ENCODE measurements around the gene DCP1A.

The DCP1A gene

DNA sequence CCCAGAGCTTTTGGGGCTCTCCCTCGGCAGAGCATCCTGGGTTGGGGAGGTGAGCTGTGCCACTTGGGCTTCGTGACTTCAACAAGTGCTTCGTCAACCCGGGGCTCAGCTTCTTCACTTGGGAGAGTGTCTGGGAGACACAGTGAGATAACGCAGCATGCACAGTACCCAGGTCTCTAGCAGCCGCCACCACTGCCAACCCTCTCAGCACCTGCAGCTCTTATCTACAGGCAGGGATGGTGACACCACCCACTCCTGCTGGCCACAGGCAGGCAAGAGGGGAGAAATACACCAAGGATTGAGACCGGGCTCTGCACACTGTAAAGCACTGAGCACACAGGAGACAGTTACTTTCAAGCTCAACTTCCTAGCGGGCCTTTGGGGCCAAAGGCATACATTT is 103.1 kb downstream of the DCP1A start:
- DNase-seq (ENCODE audit: low read depth) = no peak

DNA sequence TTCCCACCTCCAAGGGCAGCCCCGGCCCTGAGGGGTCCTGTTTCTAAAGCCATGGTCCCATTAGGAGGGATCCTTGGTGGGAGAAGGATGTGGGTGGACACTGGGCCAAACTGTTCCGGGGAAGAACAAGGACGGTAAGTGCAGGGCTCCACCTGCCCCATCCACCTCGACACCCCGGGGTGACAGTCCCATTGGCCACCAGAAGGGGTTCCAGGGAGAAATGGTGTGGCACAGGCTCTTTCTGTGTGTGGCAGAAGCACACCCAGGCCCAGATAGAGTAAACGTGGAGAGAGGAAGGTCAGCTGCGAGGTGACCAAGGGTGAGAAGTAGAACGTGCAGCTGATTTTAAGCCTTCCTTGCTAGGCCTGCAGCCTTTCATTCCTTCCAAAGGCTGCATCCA is 103.6 kb downstream of the DCP1A start:
- no peak for DNase-seq (ENCODE audit: low read depth)

DNA sequence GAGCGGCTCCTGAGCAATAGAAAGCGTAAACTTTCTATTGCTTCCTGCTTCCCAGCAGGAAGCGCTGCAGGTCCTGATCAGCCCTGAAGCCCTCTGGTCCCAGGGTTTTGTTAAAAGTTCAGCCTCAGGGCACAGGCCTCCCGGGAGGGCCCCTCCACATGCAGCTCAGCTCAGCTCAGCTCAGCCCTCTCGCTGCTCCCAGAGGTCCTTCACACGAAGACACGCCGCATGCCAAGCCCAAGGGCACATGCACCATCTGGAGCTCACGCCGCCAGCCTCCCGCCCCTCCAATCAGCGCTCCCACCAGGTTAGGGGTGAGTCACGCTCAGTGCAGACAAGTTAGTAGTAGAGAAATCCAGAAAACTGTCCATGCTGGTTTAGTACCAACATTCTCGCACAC is 104.2 kb downstream of the DCP1A start:
- DNase-seq (ENCODE audit: low read depth) = peak; percentile 20

DNA sequence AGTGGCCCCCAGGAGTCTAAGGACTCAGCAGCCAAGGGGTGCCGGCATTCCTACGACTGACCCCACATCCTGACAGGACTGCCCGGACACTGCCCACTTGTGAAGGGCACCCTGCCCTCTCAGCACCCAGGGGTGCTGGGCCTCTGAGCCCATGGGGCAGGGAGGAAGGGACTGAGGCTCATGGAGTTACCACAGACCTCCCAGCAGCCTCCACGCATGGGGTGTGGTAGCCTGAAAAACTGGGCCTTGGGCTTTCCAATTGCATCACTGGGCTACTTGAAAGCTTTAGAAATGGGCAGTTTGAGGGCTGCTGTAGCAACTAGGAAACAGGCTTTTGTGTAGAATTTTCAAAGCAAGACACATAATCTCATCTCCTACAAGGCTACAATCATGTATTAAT is 104.7 kb downstream of the DCP1A start:
- peak; percentile 21 for DNase-seq (ENCODE audit: low read depth)

DNA sequence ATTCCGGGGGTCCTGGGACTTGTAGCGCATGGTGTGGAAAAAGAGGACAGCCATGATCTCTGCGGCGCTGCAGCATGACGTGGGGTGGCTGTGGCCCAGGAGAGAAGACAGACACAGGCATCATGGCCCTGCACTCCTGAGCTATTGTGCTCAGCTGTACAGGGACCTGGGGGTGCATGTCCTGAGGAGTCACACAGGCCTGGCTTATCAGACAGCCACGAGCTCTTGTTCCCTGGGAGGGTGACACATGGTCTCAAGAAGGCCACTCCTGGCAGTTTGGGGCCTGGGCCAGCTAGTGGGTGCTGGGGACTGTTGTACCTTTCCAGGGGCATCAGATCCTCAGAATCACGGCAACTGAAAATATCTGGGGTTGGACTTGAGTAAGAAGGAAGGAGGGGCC is 105.2 kb downstream of the DCP1A start:
- no peak for DNase-seq (ENCODE audit: low read depth)

DNA sequence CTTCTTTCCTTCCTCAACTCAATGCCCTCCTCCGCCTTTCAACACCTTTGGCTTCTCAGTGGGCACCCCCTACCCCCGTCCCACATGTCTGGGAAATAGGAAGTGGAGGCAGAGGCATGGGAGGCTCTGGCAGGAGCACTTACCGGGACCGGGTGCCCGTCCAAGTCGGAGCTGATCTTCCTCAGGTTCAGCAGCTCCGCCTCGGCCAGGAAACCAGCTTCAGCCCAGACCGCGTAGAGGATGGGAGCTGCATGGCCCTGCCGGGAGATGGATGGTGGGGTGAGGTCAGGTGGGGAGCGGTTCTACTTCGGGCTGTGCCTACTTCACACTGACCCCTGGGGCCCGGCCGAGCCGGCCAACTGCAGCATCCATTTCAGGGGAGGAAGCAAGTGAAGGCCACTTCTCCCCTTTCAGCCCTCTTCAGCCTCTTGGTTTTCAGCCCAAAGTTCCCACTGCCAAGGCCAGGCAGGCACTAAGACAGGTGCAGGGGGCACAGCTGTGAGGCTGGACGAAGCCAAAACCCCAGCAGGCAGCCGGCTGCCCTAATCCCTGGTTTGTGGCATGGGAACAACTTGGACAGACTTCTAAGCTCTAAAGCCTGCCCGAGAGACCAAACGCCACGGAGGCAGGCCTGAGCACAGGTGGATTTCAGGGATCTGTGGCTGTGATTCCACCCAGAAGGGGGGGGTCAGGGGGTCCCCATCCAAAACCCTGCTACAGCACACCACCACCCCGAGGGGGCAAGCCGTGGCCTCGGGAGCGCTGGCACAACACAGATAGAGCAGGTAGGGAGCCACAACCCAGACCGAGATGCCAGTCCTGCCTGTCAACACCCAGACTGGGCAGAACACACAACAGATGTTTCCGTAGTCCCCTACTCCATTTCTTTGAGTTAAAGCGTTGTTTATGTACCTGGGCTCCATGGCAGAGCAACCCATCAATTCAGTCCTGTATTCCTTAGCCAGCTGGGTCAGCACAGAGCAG is 106.1 kb downstream of the DCP1A start:
- no peak for DNase-seq (ENCODE audit: low read depth)

DNA sequence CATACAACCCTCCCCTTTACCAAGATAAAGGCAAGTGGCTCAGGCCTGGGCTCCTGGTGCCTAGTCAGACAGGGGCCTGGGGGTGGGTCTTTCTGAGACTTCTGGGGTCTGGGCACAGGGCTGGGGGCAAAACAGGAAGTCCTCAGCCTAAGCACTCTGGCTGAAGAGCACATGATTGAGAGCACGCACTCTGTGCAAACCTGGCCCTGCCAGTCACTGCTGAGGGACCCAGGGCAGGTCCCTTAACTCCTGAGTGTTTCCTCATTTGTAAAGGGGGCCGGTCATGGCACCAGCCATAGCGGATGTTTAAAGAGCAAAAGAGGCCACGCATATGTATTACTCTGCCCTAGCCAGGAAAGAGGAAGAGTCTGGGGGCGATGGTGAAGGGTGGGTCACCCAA is 107.5 kb downstream of the DCP1A start:
- DNase-seq (ENCODE audit: low read depth) = no peak

DNA sequence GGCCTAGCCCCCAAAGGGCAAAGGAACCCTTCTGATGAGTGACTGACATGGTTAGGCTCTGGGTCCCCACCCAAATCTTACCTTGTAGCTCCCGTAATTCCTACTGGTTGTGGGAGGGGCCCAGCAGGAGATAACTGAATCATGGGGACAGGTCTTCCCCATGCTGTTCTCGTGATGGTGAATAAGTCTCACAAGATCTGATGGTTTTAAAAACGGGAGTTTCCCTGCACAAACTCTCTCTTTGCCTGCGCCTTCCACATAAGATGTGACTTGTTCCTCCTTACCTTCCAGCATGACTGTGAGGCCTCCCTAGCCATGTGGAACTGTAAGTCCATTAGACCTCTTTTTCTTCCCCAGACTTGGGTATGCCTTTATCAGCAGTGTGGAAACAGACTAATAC is 108.5 kb downstream of the DCP1A start:
- DNase-seq (ENCODE audit: low read depth) = no peak

DNA sequence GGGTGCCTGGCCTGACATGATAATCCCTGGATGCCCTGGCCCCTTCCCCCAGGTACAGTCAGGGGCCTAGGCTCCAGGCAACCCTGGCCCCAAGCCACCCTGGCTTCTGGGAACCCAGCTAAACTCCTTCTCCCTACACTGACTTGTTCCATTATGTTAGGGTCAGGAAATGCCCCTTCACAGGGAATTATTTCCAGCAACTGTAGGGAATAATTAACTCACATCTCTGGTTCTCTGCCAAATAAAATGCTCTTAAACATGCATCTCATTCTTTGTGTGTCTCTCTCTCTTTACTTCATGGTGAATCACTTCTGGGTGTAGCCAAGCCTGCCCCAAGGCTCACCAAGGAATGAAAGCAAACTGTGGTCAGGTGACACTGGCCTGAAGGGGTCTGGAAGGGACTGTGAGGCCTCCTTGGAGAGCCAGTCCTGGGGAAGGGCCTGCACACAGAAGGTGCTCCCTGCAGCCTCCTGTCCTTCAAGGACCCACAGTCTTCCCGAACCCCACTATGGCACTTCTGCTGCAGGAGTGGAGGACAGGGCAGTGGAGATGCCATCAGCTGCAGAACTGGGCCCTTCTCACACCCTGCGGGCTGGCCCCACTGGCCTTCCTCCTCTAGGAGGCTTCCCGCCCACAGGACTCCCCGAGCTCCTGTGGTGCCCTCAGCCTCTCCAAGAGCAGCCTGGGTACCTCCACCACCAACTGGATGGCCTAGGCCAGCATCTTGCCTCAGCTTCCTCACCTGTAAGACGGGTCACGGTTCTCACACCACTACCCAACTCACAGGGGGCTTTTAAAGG is 109.1 kb downstream of the DCP1A start:
- DNase-seq (ENCODE audit: low read depth) = peak; percentile 92

DNA sequence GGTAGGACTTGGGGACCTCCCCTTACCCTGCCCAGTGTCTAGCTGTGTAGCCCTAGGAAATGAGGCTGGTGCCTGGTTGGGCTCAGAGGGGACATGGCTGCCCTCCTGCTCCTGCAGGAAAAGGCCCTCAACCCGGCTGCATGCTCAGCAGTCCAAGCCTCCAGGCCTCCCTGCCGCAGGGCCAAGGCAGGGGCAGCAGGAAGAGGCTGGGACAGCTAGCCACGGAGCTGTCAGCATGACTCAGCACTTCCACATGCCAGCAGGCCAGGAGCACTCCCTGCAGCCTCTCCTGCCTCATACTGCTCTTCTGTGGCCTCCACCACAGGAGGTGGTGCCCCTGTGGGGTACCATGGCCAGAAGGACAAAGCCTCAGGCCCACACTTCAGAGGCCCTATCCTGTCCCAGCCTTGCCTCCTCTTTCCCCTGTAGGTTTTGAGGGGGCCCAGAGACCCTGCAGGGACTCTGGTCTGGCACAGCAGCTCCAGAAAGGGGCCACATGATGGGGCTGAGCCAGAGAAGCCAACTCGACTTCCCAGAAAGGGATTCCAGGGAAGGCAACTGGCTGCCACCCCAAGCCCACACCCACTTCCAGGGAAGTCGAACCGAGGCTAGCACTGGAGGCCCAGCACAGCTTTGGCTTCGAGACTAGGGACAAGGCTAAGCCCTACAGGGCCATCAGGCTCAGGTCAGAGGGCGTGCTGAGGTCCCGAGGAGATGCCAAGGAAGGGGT is 111.1 kb downstream of the DCP1A start:
- peak; percentile 78 for DNase-seq (ENCODE audit: low read depth)

DNA sequence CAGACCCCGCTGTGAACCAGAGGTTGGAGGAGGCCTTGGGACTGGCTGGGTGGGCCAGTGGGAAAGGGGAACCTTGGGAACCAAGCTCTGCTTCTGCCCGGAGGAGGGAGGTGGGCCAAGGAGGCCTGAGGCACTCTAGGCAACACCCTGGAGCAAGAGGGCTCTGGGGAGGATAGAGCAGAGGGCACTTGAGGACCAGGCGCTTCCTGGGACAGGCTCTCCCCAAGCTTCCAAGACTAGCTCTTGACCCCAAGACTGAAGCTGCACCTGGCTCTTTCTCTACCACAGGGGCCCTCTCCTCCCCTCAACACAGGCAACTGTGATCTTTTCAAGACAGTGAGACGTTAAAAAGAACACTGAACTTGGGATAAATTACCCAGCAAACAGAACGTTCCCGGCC is 111.8 kb downstream of the DCP1A start:
- no peak for DNase-seq (ENCODE audit: low read depth)

DNA sequence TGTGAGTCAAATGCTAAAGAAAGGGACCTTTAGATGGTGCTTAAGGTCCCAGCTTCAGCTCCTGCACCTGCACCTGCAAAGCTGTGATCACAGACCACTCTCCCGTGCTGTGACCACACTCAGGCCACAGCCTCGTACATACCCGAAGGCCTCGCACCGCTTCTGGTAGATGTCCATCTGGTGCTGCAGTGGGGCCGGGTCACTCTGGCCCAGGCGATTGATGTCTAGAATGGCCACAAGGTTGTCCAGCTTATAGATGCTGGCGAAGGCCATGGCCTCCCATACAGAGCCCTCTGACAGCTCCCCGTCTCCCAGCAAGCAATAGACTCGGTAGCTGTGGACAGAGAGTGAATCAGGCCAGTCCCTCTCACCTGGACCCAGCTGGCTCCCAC is 112.5 kb downstream of the DCP1A start:
- DNase-seq (ENCODE audit: low read depth) = no peak

DNA sequence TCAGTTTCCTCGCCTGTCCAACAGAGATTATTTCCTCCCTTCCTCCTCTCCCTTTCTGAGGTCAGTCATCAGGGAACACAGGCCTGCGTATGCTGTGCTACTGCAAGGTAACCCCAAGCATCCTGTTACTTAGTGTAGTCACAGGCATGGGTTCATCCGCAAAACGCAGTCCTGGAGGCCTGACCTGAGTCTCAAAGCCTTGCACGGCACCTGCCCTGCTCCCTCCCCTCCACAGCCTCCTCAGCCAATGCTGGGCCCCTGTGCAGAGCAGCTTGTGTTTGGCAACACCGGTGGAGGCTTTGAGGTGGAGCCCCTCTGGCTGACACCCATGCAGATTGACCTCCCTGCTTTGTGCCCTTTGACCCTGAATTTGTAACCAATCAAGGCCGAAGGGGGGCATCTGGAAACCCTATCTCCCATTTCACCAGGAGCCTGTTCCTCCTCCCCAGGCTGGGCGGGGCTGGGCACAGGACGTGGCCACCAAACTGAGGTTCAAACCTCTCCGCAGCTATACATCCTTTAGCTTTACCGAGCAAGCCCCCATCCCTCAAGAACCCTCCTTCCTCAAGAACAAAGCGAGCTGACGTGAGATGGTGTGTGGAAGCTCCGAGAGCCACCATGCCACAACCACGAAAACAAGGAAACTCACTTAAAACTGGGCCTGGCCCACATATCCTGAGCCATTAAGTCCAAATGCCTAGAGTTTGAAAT is 113.1 kb downstream of the DCP1A start:
- no peak for DNase-seq (ENCODE audit: low read depth)
